PC-3 (cell line): ENCODE measurements around the gene DIP2C. TPM values are rescaled to one million over a fixed set of nuclear protein-coding genes. Genes with fewer than 3 reads are reported as not detected.
A peak's percentile ranks its signal among the peaks of the same experiment; 100 is the strongest.

Experiments
- ATAC-seq: fragments of 200-7000 bp; cut with Tn5 transposase; 2 replicates; pipeline ENCODE4 v1.9.1; 2020; ENCODE audit warnings: mild to moderate bottlenecking, moderate library complexity
- BruUV-seq: library from RNA; stranded (reverse); fragments of 400-500 nt; replicated peaks from 2 replicates; lab custom pipeline; 2021; lab: Mats Ljungman, UMichigan
- CTCF ChIA-PET: fragments of 300-600 bp; sonication (Branson Sonifier 250); formaldehyde crosslinking; loops from one replicate; lab custom pipeline; 2022; ENCODE audit warnings: antibody characterized with exemption; lab: Charles Lee
- POLR2A ChIA-PET: fragments of 300-600 bp; sonication (Branson Sonifier 250); formaldehyde crosslinking; loops from one replicate; lab custom pipeline; 2022; ENCODE audit warnings: antibody characterized with exemption; ENCODE audit not compliant: unreplicated experiment; lab: Charles Lee
- DNase-seq: peaks from one replicate; pipeline ENCODE4 v3.0.0-alpha.2; 2015
- H2AFZ ChIP-seq: fragments of 300-600 bp; sonication (generic); 2 replicates; pipeline ENCODE4 v1.6.0; 2016; ENCODE audit warnings: antibody characterized with exemption, low read length
- H3F3A ChIP-seq: fragments of 300-600 bp; sonication (generic); one replicate; pipeline ENCODE4 v1.6.0; 2017; ENCODE audit warnings: antibody characterized with exemption, low read length, control low read depth, mild to moderate bottlenecking; ENCODE audit not compliant: unreplicated experiment
- H3K27ac ChIP-seq: fragments of 300-600 bp; sonication (generic); 2 replicates; pipeline ENCODE4 v1.5.1; 2016; ENCODE audit warnings: mild to moderate bottlenecking, low read length
- H3K27me3 ChIP-seq: fragments of 300-600 bp; sonication (generic); 2 replicates; pipeline ENCODE4 v1.6.1; 2016; ENCODE audit warnings: low read length, mixed read lengths
- H3K36me3 ChIP-seq: fragments of 300-600 bp; sonication (generic); 2 replicates; pipeline ENCODE4 v1.6.1; 2016; ENCODE audit warnings: low read depth, mixed run types, low read length, mixed read lengths
- H3K4me1 ChIP-seq: fragments of 300-600 bp; sonication (generic); 2 replicates; pipeline ENCODE4 v1.5.1; 2016; ENCODE audit warnings: low read length; ENCODE audit not compliant: insufficient read depth
- H3K4me2 ChIP-seq: fragments of 300-600 bp; sonication (generic); 2 replicates; pipeline ENCODE4 v1.6.0; 2016; ENCODE audit warnings: low read length
- H3K4me3 ChIP-seq: fragments of 300-600 bp; sonication (generic); 2 replicates; pipeline ENCODE4 v1.5.1; 2016; ENCODE audit warnings: mild to moderate bottlenecking, low read length, mixed read lengths
- H3K79me2 ChIP-seq: fragments of 300-600 bp; sonication (generic); 2 replicates; pipeline ENCODE4 v1.6.1; 2017; ENCODE audit warnings: low read length, mixed read lengths
- H3K9ac ChIP-seq: fragments of 300-600 bp; sonication (generic); 2 replicates; pipeline ENCODE4 v1.6.0; 2016; ENCODE audit warnings: mild to moderate bottlenecking, low read length
- H3K9me2 ChIP-seq: fragments of 300-600 bp; sonication (generic); replicated peaks from 2 replicates; pipeline ENCODE4 v1.6.1; 2016; ENCODE audit warnings: mixed run types, low read length, mixed read lengths
- H3K9me3 ChIP-seq: fragments of 300-600 bp; sonication (generic); 2 replicates; pipeline ENCODE4 v1.6.1; 2016; ENCODE audit warnings: low read length, mixed read lengths
- H4K20me1 ChIP-seq: fragments of 300-600 bp; sonication (generic); 2 replicates; pipeline ENCODE4 v1.6.1; 2016; ENCODE audit warnings: low read length, mixed read lengths
- EZH2 ChIP-seq: fragments of 300-600 bp; sonication (generic); IDR thresholded peaks from one replicate; pipeline ENCODE4 v1.6.1; 2017; ENCODE audit warnings: antibody characterized with exemption, mild to moderate bottlenecking, low read length; ENCODE audit not compliant: unreplicated experiment
- EZH2phosphoT487 ChIP-seq: fragments of 300-600 bp; sonication (generic); IDR thresholded peaks from 2 replicates; pipeline ENCODE4 v1.6.1; 2018; ENCODE audit warnings: mild to moderate bottlenecking, antibody characterized with exemption, low read length, borderline replicate concordance
- intact Hi-C: fragments of 100-400 bp; cut with micrococcal nuclease; formaldehyde crosslinking; loops from 2 replicates; pipeline ENCODE4 v1.9.0; 2023
- total RNA-seq: library from RNA; depleted of rRNA; stranded (reverse); fragments of >200 nt; gene quantifications from 2 replicates; pipeline ENCODE4 v1.2.3, GENCODE V29; 2014
- TF ChIP-seq, protein P1 (sequence below): fragments of 300-600 bp; sonication (generic); conservative IDR thresholded peaks from 2 replicates; pipeline ENCODE4 v1.5.1; 2017; ENCODE audit warnings: antibody characterized with exemption, low read depth, mild to moderate bottlenecking, low read length

DIP2C gene
- total RNA-seq, 1 experiment from 2014 or later: 3.1 TPM

DNA sequence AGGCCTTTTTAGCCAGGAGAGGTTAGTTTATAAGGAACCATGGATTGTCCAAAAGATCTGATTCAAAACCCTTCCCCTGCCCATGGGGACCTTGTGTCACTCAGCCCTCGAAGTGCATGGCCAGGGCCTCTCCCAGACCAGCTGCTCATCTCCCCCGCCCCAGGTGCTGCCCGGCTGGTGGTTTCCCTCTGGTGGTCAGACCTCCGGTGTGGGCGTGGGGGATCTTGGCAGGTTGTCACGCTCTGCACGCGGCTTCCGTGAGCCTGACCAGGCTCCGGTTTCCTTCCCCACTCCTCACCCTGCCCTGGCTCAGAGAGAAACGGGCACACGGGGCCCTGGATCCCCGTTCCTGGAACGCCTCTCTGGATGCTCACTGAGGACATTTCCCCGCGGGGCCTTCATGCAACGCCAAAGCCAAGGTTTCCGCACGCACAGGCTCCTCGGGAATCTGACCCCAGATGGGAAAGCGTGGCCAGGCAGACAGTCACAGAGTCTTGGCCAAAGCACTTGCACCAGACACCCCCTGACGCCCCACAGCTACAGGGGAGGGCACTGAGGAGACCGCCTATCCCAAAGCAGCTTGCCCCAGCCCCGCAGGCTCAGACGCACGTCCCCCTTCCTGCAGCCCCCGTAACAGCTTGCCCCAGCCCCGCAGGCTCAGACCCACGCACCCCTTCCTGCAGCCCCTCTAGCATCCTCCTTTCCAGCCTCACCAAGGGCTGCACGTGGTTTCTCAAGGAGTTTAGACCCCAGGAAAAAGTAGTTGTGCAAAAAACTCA lies 7.8 kb upstream of the DIP2C start:
- Histone ChIP-seq H2AFZ (no peak overlapping the region), H3K4me1 (peaks cover 3% of the 10 kb centered on the region; the same call in 1 of the 2 replicates), H3K9ac (no peak overlapping the region), H3K9me3 (no peaks in the 10 kb centered on the region), H3K9me2 (no peaks in the 10 kb centered on the region), H3K36me3 (no peaks in the 10 kb centered on the region), H3F3A (no peaks in the 10 kb centered on the region), H3K79me2 (no peaks in the 10 kb centered on the region), H4K20me1 (no peaks in the 10 kb centered on the region), H3K4me2 (no peak overlapping the region), H3K27me3 (peaks cover 4% of the 10 kb centered on the region; the same call in 1 of the 2 replicates), H3K4me3 (no peak overlapping the region), H3K27ac (no peak overlapping the region)
- no peak for DNase-seq
- ATAC-seq: no peak
- ChIA-PET POLR2A (no interaction called here), CTCF (no interaction called here)
- BruUV-seq: no TSS peak
- TF ChIP-seq EZH2phosphoT487 (no peak), EZH2 (no peak)
- TF ChIP-seq, protein P1, sequence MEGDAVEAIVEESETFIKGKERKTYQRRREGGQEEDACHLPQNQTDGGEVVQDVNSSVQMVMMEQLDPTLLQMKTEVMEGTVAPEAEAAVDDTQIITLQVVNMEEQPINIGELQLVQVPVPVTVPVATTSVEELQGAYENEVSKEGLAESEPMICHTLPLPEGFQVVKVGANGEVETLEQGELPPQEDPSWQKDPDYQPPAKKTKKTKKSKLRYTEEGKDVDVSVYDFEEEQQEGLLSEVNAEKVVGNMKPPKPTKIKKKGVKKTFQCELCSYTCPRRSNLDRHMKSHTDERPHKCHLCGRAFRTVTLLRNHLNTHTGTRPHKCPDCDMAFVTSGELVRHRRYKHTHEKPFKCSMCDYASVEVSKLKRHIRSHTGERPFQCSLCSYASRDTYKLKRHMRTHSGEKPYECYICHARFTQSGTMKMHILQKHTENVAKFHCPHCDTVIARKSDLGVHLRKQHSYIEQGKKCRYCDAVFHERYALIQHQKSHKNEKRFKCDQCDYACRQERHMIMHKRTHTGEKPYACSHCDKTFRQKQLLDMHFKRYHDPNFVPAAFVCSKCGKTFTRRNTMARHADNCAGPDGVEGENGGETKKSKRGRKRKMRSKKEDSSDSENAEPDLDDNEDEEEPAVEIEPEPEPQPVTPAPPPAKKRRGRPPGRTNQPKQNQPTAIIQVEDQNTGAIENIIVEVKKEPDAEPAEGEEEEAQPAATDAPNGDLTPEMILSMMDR: no peak
- intact Hi-C loops: no loop called here

GRCh38 chr10:695396-695795 lies 5.9 kb upstream of the DIP2C start:
- no peaks in the 10 kb centered on the region for H3K27me3 ChIP-seq
- peaks cover 3% of the 10 kb centered on the region; the same call in 1 of the 2 replicates for H3K4me1 ChIP-seq
- POLR2A ChIA-PET: interaction anchor here (0.6 kb wide), 1 partner anchor 112 kb away, joined by 3 read pairs; no protein-coding TSS in a partner anchor
- intact Hi-C loops: no loop called here
- no peaks in the 10 kb centered on the region for H3K36me3 ChIP-seq
- H3K4me3 ChIP-seq: no peak overlapping the region
- no peaks in the 10 kb centered on the region for H3K9me2 ChIP-seq
- H3K9ac ChIP-seq: no peak overlapping the region
- CTCF ChIA-PET: no interaction called here
- H3K9me3 ChIP-seq: no peaks in the 10 kb centered on the region
- H3K79me2 ChIP-seq: no peaks in the 10 kb centered on the region
- no peak overlapping the region for H2AFZ ChIP-seq
- no peak overlapping the region for H3K4me2 ChIP-seq
- BruUV-seq: no TSS peak
- no peaks in the 10 kb centered on the region for H3F3A ChIP-seq
- TF ChIP-seq, protein P1: no peak
- no peak overlapping the region for H3K27ac ChIP-seq
- no peaks in the 10 kb centered on the region for H4K20me1 ChIP-seq
- DNase-seq (no peak), ATAC-seq (no peak)

DNA sequence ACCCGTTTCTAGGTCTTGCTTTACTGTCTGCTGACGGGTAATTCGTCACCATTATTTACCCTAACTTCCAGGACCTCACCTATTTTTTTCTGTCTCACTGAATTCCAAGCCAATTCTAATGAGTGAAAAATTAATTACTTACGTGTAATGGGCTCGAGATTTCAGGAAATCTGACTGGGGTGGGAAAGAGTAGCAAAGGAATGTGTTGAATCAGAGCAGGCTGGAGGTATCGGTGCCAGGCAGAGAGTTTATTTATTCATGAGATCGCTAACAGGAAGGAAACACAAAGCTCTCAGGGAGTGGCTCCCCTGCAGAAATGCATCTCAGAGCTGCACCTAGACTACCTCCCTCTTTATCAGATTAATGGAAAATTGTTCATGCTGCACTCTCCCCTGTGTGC lies 4.0 kb upstream of the DIP2C start:
- CTCF ChIA-PET: interaction anchor here (1.3 kb wide), 1 partner anchor 96 kb away, joined by 3 read pairs; no protein-coding TSS in a partner anchor
- no TSS peak for BruUV-seq
- H2AFZ ChIP-seq: peak overlapping the region; percentile 64; the same call in 1 of the 2 replicates

More for the DNA sequence above, 4.0 kb upstream of the DIP2C start:
- no peak overlapping the region for H3K9ac ChIP-seq
- no peaks in the 10 kb centered on the region for H3K9me3 ChIP-seq
- intact Hi-C loops: no loop called here
- H3K27me3 ChIP-seq: no peaks in the 10 kb centered on the region
- peak; percentile 55 for ATAC-seq
- POLR2A ChIA-PET: no interaction called here
- peak overlapping the region; percentile 49 for H3K4me3 ChIP-seq
- peaks cover 3% of the 10 kb centered on the region; the same call in 1 of the 2 replicates for H3K4me1 ChIP-seq
- H3F3A ChIP-seq: no peaks in the 10 kb centered on the region
- TF ChIP-seq EZH2 (no peak), EZH2phosphoT487 (no peak)
- TF ChIP-seq, protein P1: no peak
- H3K79me2 ChIP-seq: peaks cover 4% of the 10 kb centered on the region; the same call in 1 of the 2 replicates
- no peaks in the 10 kb centered on the region for H4K20me1 ChIP-seq
- peak; percentile 39 for DNase-seq
- H3K27ac ChIP-seq: no peak overlapping the region
- no peaks in the 10 kb centered on the region for H3K9me2 ChIP-seq
- no peaks in the 10 kb centered on the region for H3K36me3 ChIP-seq
- H3K4me2 ChIP-seq: peak overlapping the region; percentile 77
